ENCODE results near the gene RASD1.
A peak's percentile ranks its signal among the peaks of the same experiment; 100 is the strongest.

RASD1 gene

DNA sequence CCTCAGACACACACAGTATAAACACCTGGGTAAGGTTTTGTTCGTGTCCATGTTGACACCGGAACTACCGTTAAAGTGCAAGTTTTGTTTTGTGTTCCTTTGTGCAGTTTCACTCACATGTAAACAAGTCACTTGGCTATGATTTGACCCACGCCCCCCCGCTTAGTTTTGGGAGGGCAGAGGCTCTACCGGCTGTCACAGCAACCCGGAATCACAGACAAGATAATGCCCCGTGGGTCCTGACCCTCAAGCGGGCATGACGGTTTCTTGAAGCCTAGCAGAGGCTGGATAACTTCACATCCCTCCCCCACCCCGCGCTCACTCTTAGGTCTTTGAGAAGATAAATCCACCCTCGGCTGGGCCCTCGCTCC lies 1.7 kb downstream of the RASD1 start:
- Histone ChIP-seq H3F3A (ENCODE audit: control insufficient read depth, insufficient read depth) (no peaks in the 10 kb centered on the region), H3K4me3 (ENCODE audit: low read length) (no peak overlapping the region), H3K36me3 (ENCODE audit: control insufficient read depth, low read length) (peaks cover 20% of the 10 kb centered on the region), H3K27me3 (ENCODE audit: control insufficient read depth, low read length) (peaks cover 24% of the 10 kb centered on the region), H3K27ac (ENCODE audit: low read depth, low read length) (no peak overlapping the region), H3K4me1 (ENCODE audit: control insufficient read depth, low read length) (peaks cover 19% of the 10 kb centered on the region), H3K9me3 (ENCODE audit: control insufficient read depth, insufficient read depth, low read length) (no peaks in the 10 kb centered on the region), H4K20me1 (ENCODE audit: control insufficient read depth, insufficient read depth, low read depth, low read length) (0 out of 2 replicates have a peak, but pooled peaks cover 13% of the 10 kb centered on the region), H3K4me2 (ENCODE audit: low read length) (0 out of 2 replicates have a peak overlapping the region, but pooled peaks have one; percentile 11), H3K9me2 (replicated peaks; ENCODE audit: control insufficient read depth, low read length) (no peaks in the 10 kb centered on the region), H3K79me2 (ENCODE audit: control insufficient read depth, low read length) (no peaks in the 10 kb centered on the region)
- TF ChIP-seq, protein P1, sequence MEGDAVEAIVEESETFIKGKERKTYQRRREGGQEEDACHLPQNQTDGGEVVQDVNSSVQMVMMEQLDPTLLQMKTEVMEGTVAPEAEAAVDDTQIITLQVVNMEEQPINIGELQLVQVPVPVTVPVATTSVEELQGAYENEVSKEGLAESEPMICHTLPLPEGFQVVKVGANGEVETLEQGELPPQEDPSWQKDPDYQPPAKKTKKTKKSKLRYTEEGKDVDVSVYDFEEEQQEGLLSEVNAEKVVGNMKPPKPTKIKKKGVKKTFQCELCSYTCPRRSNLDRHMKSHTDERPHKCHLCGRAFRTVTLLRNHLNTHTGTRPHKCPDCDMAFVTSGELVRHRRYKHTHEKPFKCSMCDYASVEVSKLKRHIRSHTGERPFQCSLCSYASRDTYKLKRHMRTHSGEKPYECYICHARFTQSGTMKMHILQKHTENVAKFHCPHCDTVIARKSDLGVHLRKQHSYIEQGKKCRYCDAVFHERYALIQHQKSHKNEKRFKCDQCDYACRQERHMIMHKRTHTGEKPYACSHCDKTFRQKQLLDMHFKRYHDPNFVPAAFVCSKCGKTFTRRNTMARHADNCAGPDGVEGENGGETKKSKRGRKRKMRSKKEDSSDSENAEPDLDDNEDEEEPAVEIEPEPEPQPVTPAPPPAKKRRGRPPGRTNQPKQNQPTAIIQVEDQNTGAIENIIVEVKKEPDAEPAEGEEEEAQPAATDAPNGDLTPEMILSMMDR (IDR thresholded peaks at IDR 0.05; ENCODE audit: low read depth, low read length, poor library complexity, severe bottlenecking) = no peak
- TF ChIP-seq EZH2phosphoT487 (IDR thresholded peaks at IDR 0.05; ENCODE audit: borderline replicate concordance, low read length) = no peak

DNA sequence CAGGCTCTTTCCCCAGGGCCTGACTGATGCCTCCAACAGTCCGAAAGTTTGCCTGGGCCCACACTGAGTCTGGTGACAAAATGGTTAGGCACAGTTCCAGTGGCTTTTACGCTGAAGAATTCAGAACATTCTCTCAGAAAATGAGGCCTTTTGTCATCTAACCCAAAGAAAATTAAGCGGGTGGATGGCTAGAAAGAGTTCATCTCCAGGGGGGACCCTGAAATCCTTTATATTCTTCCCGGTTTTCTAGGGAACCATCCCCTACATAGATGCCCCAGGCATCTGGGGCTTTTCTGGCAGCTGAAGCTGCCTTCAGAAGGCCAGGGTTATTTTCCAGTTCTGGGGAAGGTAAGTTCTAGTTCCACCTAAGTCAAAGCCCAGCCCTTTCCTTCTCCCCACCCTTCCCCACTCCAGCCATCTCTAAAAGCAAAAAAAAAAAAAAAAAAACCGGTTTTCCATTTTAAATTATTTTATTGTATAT lies 2.2 kb downstream of the RASD1 start:
- Histone ChIP-seq H3K9me3 (ENCODE audit: control insufficient read depth, insufficient read depth, low read length) (no peaks in the 10 kb centered on the region), H3K27me3 (ENCODE audit: control insufficient read depth, low read length) (peaks cover 24% of the 10 kb centered on the region), H4K20me1 (ENCODE audit: control insufficient read depth, insufficient read depth, low read depth, low read length) (0 out of 2 replicates have a peak, but pooled peaks cover 13% of the 10 kb centered on the region), H3K4me1 (ENCODE audit: control insufficient read depth, low read length) (peaks cover 19% of the 10 kb centered on the region), H3K4me3 (ENCODE audit: low read length) (no peak overlapping the region), H3K27ac (ENCODE audit: low read depth, low read length) (no peak overlapping the region), H3K9me2 (replicated peaks; ENCODE audit: control insufficient read depth, low read length) (no peaks in the 10 kb centered on the region), H3F3A (ENCODE audit: control insufficient read depth, insufficient read depth) (no peaks in the 10 kb centered on the region), H3K4me2 (ENCODE audit: low read length) (no peak overlapping the region), H3K36me3 (ENCODE audit: control insufficient read depth, low read length) (peaks cover 21% of the 10 kb centered on the region), H3K79me2 (ENCODE audit: control insufficient read depth, low read length) (no peaks in the 10 kb centered on the region)
- no peak for TF ChIP-seq EZH2phosphoT487 (IDR thresholded peaks at IDR 0.05; ENCODE audit: borderline replicate concordance, low read length)
- TF ChIP-seq, protein P1 (IDR thresholded peaks at IDR 0.05; ENCODE audit: low read depth, low read length, poor library complexity, severe bottlenecking) = no peak

DNA sequence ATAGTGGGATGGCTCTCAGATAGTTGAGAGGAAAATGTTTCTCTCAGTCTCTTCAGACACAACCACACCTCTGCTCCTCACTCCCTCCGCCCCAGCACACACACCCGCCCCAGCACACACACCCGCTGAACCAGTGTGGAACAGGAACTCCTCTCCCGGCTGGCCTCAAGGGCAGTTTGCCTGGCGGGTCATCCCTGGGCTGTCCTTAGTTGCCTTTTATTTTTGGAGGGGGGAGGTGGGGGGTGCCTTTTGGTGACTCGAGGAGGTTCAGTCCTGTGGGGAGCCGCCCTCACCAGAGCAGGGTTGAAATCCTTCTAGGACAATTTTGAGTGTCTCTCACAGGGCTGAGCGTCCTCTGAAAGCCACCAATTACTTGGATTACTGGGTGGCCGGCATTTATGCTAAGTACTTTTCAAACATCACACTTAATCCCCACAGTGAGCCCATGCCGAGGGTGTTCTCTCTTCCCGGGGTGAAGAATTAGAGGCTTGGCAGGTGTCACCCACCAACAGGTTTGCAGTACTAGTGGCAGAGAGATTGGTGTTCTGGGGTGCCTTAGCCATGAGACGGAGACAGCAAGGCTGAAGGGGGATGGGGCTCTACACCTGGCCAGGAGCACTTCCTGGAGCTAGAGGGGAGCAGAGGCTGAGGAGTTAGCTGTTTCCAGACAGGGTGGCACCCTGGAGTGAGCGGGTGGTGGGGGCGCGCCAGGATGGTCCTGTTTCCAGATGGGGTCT lies 2.8 kb downstream of the RASD1 start:
- no peak overlapping the region for H3K27ac ChIP-seq (ENCODE audit: low read depth, low read length)
- peaks cover 24% of the 10 kb centered on the region for H3K27me3 ChIP-seq (ENCODE audit: control insufficient read depth, low read length)
- 0 out of 2 replicates have a peak, but pooled peaks cover 13% of the 10 kb centered on the region for H4K20me1 ChIP-seq (ENCODE audit: control insufficient read depth, insufficient read depth, low read depth, low read length)
- H3K9me2 ChIP-seq (replicated peaks; ENCODE audit: control insufficient read depth, low read length) = no peaks in the 10 kb centered on the region
- H3K9me3 ChIP-seq (ENCODE audit: control insufficient read depth, insufficient read depth, low read length) = no peaks in the 10 kb centered on the region
- no peak overlapping the region for H3K4me3 ChIP-seq (ENCODE audit: low read length)
- no peak overlapping the region for H3K4me2 ChIP-seq (ENCODE audit: low read length)
- no peaks in the 10 kb centered on the region for H3K79me2 ChIP-seq (ENCODE audit: control insufficient read depth, low read length)
- peaks cover 21% of the 10 kb centered on the region for H3K36me3 ChIP-seq (ENCODE audit: control insufficient read depth, low read length)
- TF ChIP-seq, protein P1 (IDR thresholded peaks at IDR 0.05; ENCODE audit: low read depth, low read length, poor library complexity, severe bottlenecking) = no peak
- TF ChIP-seq EZH2phosphoT487 (IDR thresholded peaks at IDR 0.05; ENCODE audit: borderline replicate concordance, low read length) = no peak
- peaks cover 19% of the 10 kb centered on the region for H3K4me1 ChIP-seq (ENCODE audit: control insufficient read depth, low read length)
- no peaks in the 10 kb centered on the region for H3F3A ChIP-seq (ENCODE audit: control insufficient read depth, insufficient read depth)
